Common myeloid progenitor, CD34-positive (primary cell): ENCODE data around the gene TECRL.

Experiments
- CTCF ChIA-PET: fragments of 350-600 bp; sonication (Branson Sonifier 250); formaldehyde crosslinking; loops from one replicate; lab custom pipeline; 2021; ENCODE audit warnings: antibody characterized with exemption; lab: Charles Lee
- POLR2A ChIA-PET: fragments of 350-600 bp; sonication (Branson Sonifier 250); formaldehyde crosslinking; loops from one replicate; lab custom pipeline; 2021; ENCODE audit warnings: antibody characterized with exemption; lab: Charles Lee
- DNase-seq, 3 donors: peaks; one replicate each; pipeline versions ENCODE4 v3.0.0 to v3.0.0-alpha.2; 2013
- H3K27ac ChIP-seq, 2 experiments: 1 replicate in 1 of 2; 2 replicates in 1 of 2; pipeline ENCODE4 v1.7.0; 2013; ENCODE audit warnings: inconsistent platforms in 2 of 2, low read length in 2 of 2, mild to moderate bottlenecking in 2 of 2, low read depth in 1 of 2, moderate library complexity in 1 of 2; ENCODE audit not compliant: severe bottlenecking in 2 of 2, insufficient read depth in 1 of 2, poor library complexity in 1 of 2
- H3K27me3 ChIP-seq, 5 experiments: replicated peaks in 2 of 5; 1 replicate in 3 of 5; 2 replicates in 2 of 5; pipeline versions ENCODE4 v1.6.1 to v1.7.0; 2013; ENCODE audit warnings: low read length in 4 of 5, mild to moderate bottlenecking in 2 of 5, moderate library complexity in 2 of 5, inconsistent platforms in 1 of 5; ENCODE audit not compliant: insufficient read depth in 5 of 5, control insufficient read depth in 4 of 5
- H3K36me3 ChIP-seq, 4 experiments: 1 replicate in 2 of 4; 2 replicates in 2 of 4; pipeline versions ENCODE4 v1.6.1 to v1.7.0; 2013; ENCODE audit warnings: low read length in 3 of 4, control low read depth in 1 of 4, mild to moderate bottlenecking in 1 of 4; ENCODE audit not compliant: control insufficient read depth in 4 of 4, insufficient read depth in 4 of 4
- H3K4me1 ChIP-seq, 4 experiments: 1 replicate in 3 of 4; 2 replicates in 1 of 4; pipeline versions ENCODE4 v1.6.1 to v1.7.1; 2013; ENCODE audit warnings: low read length in 3 of 4, mild to moderate bottlenecking in 3 of 4, control low read depth in 1 of 4, inconsistent platforms in 1 of 4, moderate library complexity in 1 of 4; ENCODE audit not compliant: control insufficient read depth in 4 of 4, insufficient read depth in 4 of 4; ENCODE audit errors: control extremely low read depth in 1 of 4
- H3K4me3 ChIP-seq, 7 experiments: 1 replicate in 4 of 7; 2 replicates in 3 of 7; pipeline versions ENCODE4 v1.5.1 to v1.7.0; 2013; ENCODE audit warnings: mild to moderate bottlenecking in 7 of 7, low read length in 6 of 7, moderate library complexity in 6 of 7, inconsistent platforms in 2 of 7, low read depth in 2 of 7, control low read depth in 1 of 7; ENCODE audit not compliant: insufficient read depth in 4 of 7, control insufficient read depth in 1 of 7; ENCODE audit errors: extremely low read depth in 1 of 7
- H3K9me3 ChIP-seq, 5 experiments: 1 replicate in 4 of 5; 2 replicates in 1 of 5; pipeline versions ENCODE4 v1.6.1 to v1.7.1; 2013; ENCODE audit warnings: low read length in 4 of 5, mild to moderate bottlenecking in 2 of 5, inconsistent platforms in 1 of 5, low read depth in 1 of 5, moderate library complexity in 1 of 5; ENCODE audit not compliant: control insufficient read depth in 4 of 5, insufficient read depth in 2 of 5; ENCODE audit errors: control extremely low read depth in 1 of 5
- WGBS: methylation state at CpG from one replicate; pipeline ENCODE4 v1.1.5; 2013; ENCODE audit not compliant: insufficient coverage; 5-methylcytosine and 5-hydroxymethylcytosine counted together

TECRL gene

GRCh38 chr4:64360664-64361398 is 48.4 kb downstream of the TECRL start:
- H3K4me3 ChIP-seq = no peak overlapping the region
- no peaks in the 10 kb centered on the region for H3K27me3 ChIP-seq
- DNase-seq = no peak
- ChIA-PET CTCF (no interaction called here), POLR2A (no interaction called here)
- no peaks in the 10 kb centered on the region for H3K4me1 ChIP-seq
- WGBS = 96% methylated on average over 8 of the region's 8 CpGs
- no peaks in the 10 kb centered on the region for H3K9me3 ChIP-seq
- H3K27ac ChIP-seq = no peak overlapping the region
- H3K36me3 ChIP-seq = no peaks in the 10 kb centered on the region

- no peaks in the 10 kb centered on the region for H3K9me3 ChIP-seq
- WGBS = no CpG with 5 or more reads among the region's 3 CpGs
- H3K4me3 ChIP-seq = no peak overlapping the region
- no peaks in the 10 kb centered on the region for H3K4me1 ChIP-seq
- ChIA-PET POLR2A (no interaction called here), CTCF (no interaction called here)
- no peak for DNase-seq
- no peaks in the 10 kb centered on the region for H3K36me3 ChIP-seq
- no peak overlapping the region for H3K27ac ChIP-seq
- no peaks in the 10 kb centered on the region for H3K27me3 ChIP-seq
These were observed 49.8 kb downstream of the TECRL start for GRCh38 chr4:64359489-64359888.

GRCh38 chr4:64353904-64354303 is 55.3 kb downstream of the TECRL start:
- Histone ChIP-seq H3K9me3 (no peaks in the 10 kb centered on the region), H3K27ac (no peak overlapping the region), H3K36me3 (no peaks in the 10 kb centered on the region), H3K27me3 (no peaks in the 10 kb centered on the region), H3K4me1 (no peaks in the 10 kb centered on the region), H3K4me3 (no peak overlapping the region)
- ChIA-PET CTCF (interaction anchor here (0.7 kb wide), 1 partner anchor 12 kb away, joined by 3 read pairs; no protein-coding TSS in a partner anchor), POLR2A (interaction anchor here (0.6 kb wide), 1 partner anchor 35 kb away, joined by 3 read pairs; no protein-coding TSS in a partner anchor)
- WGBS = 92% methylated on average over 2 of the region's 2 CpGs
- no peak for DNase-seq

GRCh38 chr4:64341711-64342110 is 67.5 kb downstream of the TECRL start:
- ChIA-PET POLR2A (no interaction called here), CTCF (interaction anchor here (1.0 kb wide), 1 partner anchor 12 kb away, joined by 3 read pairs; no protein-coding TSS in a partner anchor)
- no peaks in the 10 kb centered on the region for H3K27me3 ChIP-seq
- H3K27ac ChIP-seq = no peak overlapping the region
- no peak overlapping the region for H3K4me3 ChIP-seq
- no peaks in the 10 kb centered on the region for H3K36me3 ChIP-seq
- 90% methylated on average over 3 of the region's 3 CpGs for WGBS
- H3K4me1 ChIP-seq = no peaks in the 10 kb centered on the region
- no peaks in the 10 kb centered on the region for H3K9me3 ChIP-seq
- DNase-seq = no peak

GRCh38 chr4:64340218-64341110 is 68.8 kb downstream of the TECRL start:
- Histone ChIP-seq H3K9me3 (no peaks in the 10 kb centered on the region), H3K4me3 (no peak overlapping the region), H3K27ac (no peak overlapping the region), H3K36me3 (no peaks in the 10 kb centered on the region), H3K27me3 (no peaks in the 10 kb centered on the region), H3K4me1 (no peaks in the 10 kb centered on the region)
- CTCF ChIA-PET = no interaction called here
- DNase-seq = no peak
- POLR2A ChIA-PET = no interaction called here
- WGBS = 96% methylated on average over 5 of the region's 5 CpGs

- WGBS = no CpG with 5 or more reads among the region's 2 CpGs
- no peak for DNase-seq
- H3K27ac ChIP-seq = no peak overlapping the region
- H3K4me1 ChIP-seq = no peaks in the 10 kb centered on the region
- POLR2A ChIA-PET = no interaction called here
- H3K36me3 ChIP-seq = no peaks in the 10 kb centered on the region
- CTCF ChIA-PET = no interaction called here
- H3K9me3 ChIP-seq = no peaks in the 10 kb centered on the region
- H3K4me3 ChIP-seq = no peak overlapping the region
- no peaks in the 10 kb centered on the region for H3K27me3 ChIP-seq
These were observed 74.3 kb downstream of the TECRL start for GRCh38 chr4:64334964-64335363.

- CTCF ChIA-PET = no interaction called here
- Histone ChIP-seq H3K4me3 (no peak overlapping the region), H3K27ac (no peak overlapping the region), H3K4me1 (no peaks in the 10 kb centered on the region), H3K27me3 (no peaks in the 10 kb centered on the region), H3K36me3 (no peaks in the 10 kb centered on the region), H3K9me3 (peaks cover 0 to 2% (median 0%) of the 10 kb centered on the region in 5 experiments)
- POLR2A ChIA-PET = no interaction called here
- no CpG with 5 or more reads among the region's 3 CpGs for WGBS
- DNase-seq = no peak
These were observed 79.1 kb downstream of the TECRL start for GRCh38 chr4:64330143-64330542.
